Neural cell (in vitro differentiated cells): Measurements from ENCODE around the gene ROGDI.

ENCODE experiments used
- EP300 ChIP-seq: fragments of 450-650 bp; conservative IDR thresholded peaks from 2 replicates; pipeline ENCODE4 v1.6.1; 2014; ENCODE audit warnings: antibody characterized with exemption, mild to moderate bottlenecking, moderate library complexity; ENCODE audit not compliant: poor library complexity, severe bottlenecking
- EZH2 ChIP-seq: fragments of 200-600, 300-800 bp; shearing (Covaris generic), sonication (generic); IDR thresholded peaks from 2 replicates; pipeline ENCODE4 v1.6.1; 2014; ENCODE audit warnings: antibody characterized with exemption, low read length, borderline replicate concordance, mild to moderate bottlenecking; ENCODE audit not compliant: insufficient read depth, poor library complexity, severe bottlenecking
- POLR2AphosphoS5 ChIP-seq: IDR thresholded peaks from 2 replicates; pipeline ENCODE4 v1.6.1; 2012
- RAD21 ChIP-seq: fragments of 450-650 bp; conservative IDR thresholded peaks from 2 replicates; pipeline ENCODE4 v1.6.1; 2014; ENCODE audit warnings: antibody characterized with exemption, mild to moderate bottlenecking, moderate library complexity
- SMC3 ChIP-seq: fragments of 450-650 bp; conservative IDR thresholded peaks from 2 replicates; pipeline ENCODE4 v1.6.1; 2014; ENCODE audit warnings: antibody characterized with exemption, mild to moderate bottlenecking, moderate library complexity; ENCODE audit not compliant: poor library complexity
- TF ChIP-seq, protein P1 (sequence below): fragments of 450-650 bp; IDR thresholded peaks from 2 replicates; pipeline ENCODE4 v1.5.1; 2014; ENCODE audit warnings: antibody characterized with exemption, mild to moderate bottlenecking, moderate library complexity; ENCODE audit not compliant: poor library complexity, severe bottlenecking

DNA sequence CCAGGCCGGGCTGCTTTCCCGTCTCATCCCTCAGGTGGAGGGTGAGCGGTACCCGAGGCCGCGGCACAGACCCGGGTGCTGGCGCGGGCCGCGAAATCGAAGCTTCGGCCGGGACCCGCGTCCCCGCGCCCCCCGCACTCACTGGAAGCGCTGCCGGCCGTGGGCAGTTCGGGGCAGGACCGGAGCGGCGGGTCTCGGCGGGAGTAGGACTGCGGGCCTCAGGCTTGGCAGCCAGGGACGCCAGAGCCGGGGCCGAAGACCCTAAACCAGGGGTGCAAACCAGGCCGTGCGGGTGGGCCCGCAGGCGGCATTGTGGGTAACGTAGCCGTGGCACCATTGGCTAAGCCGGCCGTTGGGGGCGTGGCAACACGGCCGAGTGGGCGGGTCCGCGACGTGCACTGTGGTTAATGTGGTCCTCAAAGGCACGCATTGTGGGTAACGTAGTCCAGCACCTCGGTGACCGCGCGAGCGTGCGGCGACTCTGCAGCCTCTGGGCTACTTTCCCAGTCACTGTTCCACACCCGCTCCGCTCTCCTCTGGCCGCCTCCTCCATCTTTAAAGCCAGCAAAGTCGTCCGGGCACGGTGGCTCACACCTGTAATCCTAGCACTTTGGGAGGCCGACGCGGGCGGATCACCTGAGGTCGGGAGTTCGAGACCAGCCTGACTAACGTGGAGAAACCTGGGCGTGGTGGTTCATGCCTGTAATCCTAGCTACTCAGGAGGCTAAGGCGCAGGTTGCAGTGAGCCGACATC is 35.4 kb downstream of the ROGDI start, which contains the start of gene ZNF500:
- TF ChIP-seq, protein P1, sequence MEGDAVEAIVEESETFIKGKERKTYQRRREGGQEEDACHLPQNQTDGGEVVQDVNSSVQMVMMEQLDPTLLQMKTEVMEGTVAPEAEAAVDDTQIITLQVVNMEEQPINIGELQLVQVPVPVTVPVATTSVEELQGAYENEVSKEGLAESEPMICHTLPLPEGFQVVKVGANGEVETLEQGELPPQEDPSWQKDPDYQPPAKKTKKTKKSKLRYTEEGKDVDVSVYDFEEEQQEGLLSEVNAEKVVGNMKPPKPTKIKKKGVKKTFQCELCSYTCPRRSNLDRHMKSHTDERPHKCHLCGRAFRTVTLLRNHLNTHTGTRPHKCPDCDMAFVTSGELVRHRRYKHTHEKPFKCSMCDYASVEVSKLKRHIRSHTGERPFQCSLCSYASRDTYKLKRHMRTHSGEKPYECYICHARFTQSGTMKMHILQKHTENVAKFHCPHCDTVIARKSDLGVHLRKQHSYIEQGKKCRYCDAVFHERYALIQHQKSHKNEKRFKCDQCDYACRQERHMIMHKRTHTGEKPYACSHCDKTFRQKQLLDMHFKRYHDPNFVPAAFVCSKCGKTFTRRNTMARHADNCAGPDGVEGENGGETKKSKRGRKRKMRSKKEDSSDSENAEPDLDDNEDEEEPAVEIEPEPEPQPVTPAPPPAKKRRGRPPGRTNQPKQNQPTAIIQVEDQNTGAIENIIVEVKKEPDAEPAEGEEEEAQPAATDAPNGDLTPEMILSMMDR, result no peak
- peak; percentile 41 for TF ChIP-seq SMC3
- no peak for TF ChIP-seq RAD21
- TF ChIP-seq EZH2, result no peak
- TF ChIP-seq POLR2AphosphoS5, result peak; percentile 87
- TF ChIP-seq EP300, result no peak
